ENCODE results near the gene AGAP5.
"Not testable (repeated sequence)": the region's sequence is repeated elsewhere in the genome, so short reads cannot be mapped to it uniquely, and the experiment has no call there.

The AGAP5 gene

GRCh38 chr10:73715179-73716156, 17.6 kb upstream of the AGAP5 start:
- H3K27ac ChIP-seq (ENCODE audit: low read length); H3K36me3 ChIP-seq (ENCODE audit: control insufficient read depth, insufficient read depth, low read length): not testable (repeated sequence)
- WGBS (ENCODE audit: insufficient coverage, insufficient read length), result no CpG with 5 or more reads among the region's 17 CpGs

GRCh38 chr10:73714483-73714882, 16.6 kb upstream of the AGAP5 start:
- not testable (repeated sequence) for H3K27ac ChIP-seq (ENCODE audit: low read length); H3K4me1 ChIP-seq (ENCODE audit: control insufficient read depth, insufficient read depth, low read length); H3K36me3 ChIP-seq (ENCODE audit: control insufficient read depth, insufficient read depth, low read length); H3K9me3 ChIP-seq (ENCODE audit: control insufficient read depth, insufficient read depth, low read length); H3K4me3 ChIP-seq (ENCODE audit: low read length); H3K27me3 ChIP-seq (ENCODE audit: control insufficient read depth, insufficient read depth, low read length); DNase-seq (ENCODE audit: low read depth, low spot score)
- WGBS (ENCODE audit: insufficient coverage, insufficient read length), result no CpG with 5 or more reads among the region's 3 CpGs

More at GRCh38 chr10:73715179-73716156, 17.6 kb upstream of the AGAP5 start:
- not testable (repeated sequence) for DNase-seq (ENCODE audit: low read depth, low spot score); H3K9me3 ChIP-seq (ENCODE audit: control insufficient read depth, insufficient read depth, low read length); H3K4me3 ChIP-seq (ENCODE audit: low read length); H3K27me3 ChIP-seq (ENCODE audit: control insufficient read depth, insufficient read depth, low read length); H3K4me1 ChIP-seq (ENCODE audit: control insufficient read depth, insufficient read depth, low read length)

GRCh38 chr10:73713912-73714311, 16.0 kb upstream of the AGAP5 start:
- DNase-seq (ENCODE audit: low read depth, low spot score); H3K4me3 ChIP-seq (ENCODE audit: low read length); H3K27ac ChIP-seq (ENCODE audit: low read length); H3K9me3 ChIP-seq (ENCODE audit: control insufficient read depth, insufficient read depth, low read length); H3K27me3 ChIP-seq (ENCODE audit: control insufficient read depth, insufficient read depth, low read length); H3K36me3 ChIP-seq (ENCODE audit: control insufficient read depth, insufficient read depth, low read length); H3K4me1 ChIP-seq (ENCODE audit: control insufficient read depth, insufficient read depth, low read length): not testable (repeated sequence)
- no CpG with 5 or more reads among the region's 3 CpGs for WGBS (ENCODE audit: insufficient coverage, insufficient read length)

- not testable (repeated sequence) for H3K27me3 ChIP-seq (ENCODE audit: control insufficient read depth, insufficient read depth, low read length); H3K27ac ChIP-seq (ENCODE audit: low read length); H3K4me1 ChIP-seq (ENCODE audit: control insufficient read depth, insufficient read depth, low read length); H3K36me3 ChIP-seq (ENCODE audit: control insufficient read depth, insufficient read depth, low read length); H3K4me3 ChIP-seq (ENCODE audit: low read length); DNase-seq (ENCODE audit: low read depth, low spot score); H3K9me3 ChIP-seq (ENCODE audit: control insufficient read depth, insufficient read depth, low read length)
- WGBS (ENCODE audit: insufficient coverage, insufficient read length), result no CpG with 5 or more reads among the region's 5 CpGs
These were observed 13.8 kb upstream of the AGAP5 start for GRCh38 chr10:73711683-73712082.

GRCh38 chr10:73708122-73708521, 10.2 kb upstream of the AGAP5 start:
- not testable (repeated sequence) for H3K4me3 ChIP-seq (ENCODE audit: low read length); H3K36me3 ChIP-seq (ENCODE audit: control insufficient read depth, insufficient read depth, low read length); H3K9me3 ChIP-seq (ENCODE audit: control insufficient read depth, insufficient read depth, low read length); H3K4me1 ChIP-seq (ENCODE audit: control insufficient read depth, insufficient read depth, low read length); H3K27ac ChIP-seq (ENCODE audit: low read length); H3K27me3 ChIP-seq (ENCODE audit: control insufficient read depth, insufficient read depth, low read length); DNase-seq (ENCODE audit: low read depth, low spot score)
- WGBS (ENCODE audit: insufficient coverage, insufficient read length), result no CpG with 5 or more reads among the region's 1 CpG

- not testable (repeated sequence) for H3K27me3 ChIP-seq (ENCODE audit: control insufficient read depth, insufficient read depth, low read length); H3K4me1 ChIP-seq (ENCODE audit: control insufficient read depth, insufficient read depth, low read length); H3K27ac ChIP-seq (ENCODE audit: low read length); H3K36me3 ChIP-seq (ENCODE audit: control insufficient read depth, insufficient read depth, low read length); H3K4me3 ChIP-seq (ENCODE audit: low read length); DNase-seq (ENCODE audit: low read depth, low spot score); H3K9me3 ChIP-seq (ENCODE audit: control insufficient read depth, insufficient read depth, low read length)
These were observed 9.7 kb upstream of the AGAP5 start for GRCh38 chr10:73707628-73708027.

GRCh38 chr10:73706488-73706887, 8.6 kb upstream of the AGAP5 start:
- not testable (repeated sequence) for H3K4me1 ChIP-seq (ENCODE audit: control insufficient read depth, insufficient read depth, low read length)

GRCh38 chr10:73705506-73706072, 7.7 kb upstream of the AGAP5 start:
- H3K27me3 ChIP-seq (ENCODE audit: control insufficient read depth, insufficient read depth, low read length); H3K9me3 ChIP-seq (ENCODE audit: control insufficient read depth, insufficient read depth, low read length); H3K4me3 ChIP-seq (ENCODE audit: low read length); H3K27ac ChIP-seq (ENCODE audit: low read length); H3K36me3 ChIP-seq (ENCODE audit: control insufficient read depth, insufficient read depth, low read length); H3K4me1 ChIP-seq (ENCODE audit: control insufficient read depth, insufficient read depth, low read length); DNase-seq (ENCODE audit: low read depth, low spot score): not testable (repeated sequence)
- no CpG with 5 or more reads among the region's 1 CpG for WGBS (ENCODE audit: insufficient coverage, insufficient read length)

More at GRCh38 chr10:73706488-73706887, 8.6 kb upstream of the AGAP5 start:
- no CpG with 5 or more reads among the region's 2 CpGs for WGBS (ENCODE audit: insufficient coverage, insufficient read length)
- H3K4me3 ChIP-seq (ENCODE audit: low read length); DNase-seq (ENCODE audit: low read depth, low spot score); H3K36me3 ChIP-seq (ENCODE audit: control insufficient read depth, insufficient read depth, low read length); H3K27ac ChIP-seq (ENCODE audit: low read length); H3K27me3 ChIP-seq (ENCODE audit: control insufficient read depth, insufficient read depth, low read length); H3K9me3 ChIP-seq (ENCODE audit: control insufficient read depth, insufficient read depth, low read length): not testable (repeated sequence)

- not testable (repeated sequence) for H3K36me3 ChIP-seq (ENCODE audit: control insufficient read depth, insufficient read depth, low read length); H3K27me3 ChIP-seq (ENCODE audit: control insufficient read depth, insufficient read depth, low read length); H3K27ac ChIP-seq (ENCODE audit: low read length); DNase-seq (ENCODE audit: low read depth, low spot score); H3K9me3 ChIP-seq (ENCODE audit: control insufficient read depth, insufficient read depth, low read length); H3K4me3 ChIP-seq (ENCODE audit: low read length); H3K4me1 ChIP-seq (ENCODE audit: control insufficient read depth, insufficient read depth, low read length)
These were observed 6.0 kb upstream of the AGAP5 start for GRCh38 chr10:73703924-73704323.

GRCh38 chr10:73698819-73699218, 910 bp upstream of the AGAP5 start:
- not testable (repeated sequence) for H3K27me3 ChIP-seq (ENCODE audit: control insufficient read depth, insufficient read depth, low read length); H3K27ac ChIP-seq (ENCODE audit: low read length); H3K9me3 ChIP-seq (ENCODE audit: control insufficient read depth, insufficient read depth, low read length); DNase-seq (ENCODE audit: low read depth, low spot score); H3K4me1 ChIP-seq (ENCODE audit: control insufficient read depth, insufficient read depth, low read length); H3K4me3 ChIP-seq (ENCODE audit: low read length); H3K36me3 ChIP-seq (ENCODE audit: control insufficient read depth, insufficient read depth, low read length)
- WGBS (ENCODE audit: insufficient coverage, insufficient read length), result no CpG with 5 or more reads among the region's 2 CpGs

GRCh38 chr10:73695302-73695701, 2.6 kb downstream of the AGAP5 start:
- not testable (repeated sequence) for H3K4me3 ChIP-seq (ENCODE audit: low read length); H3K4me1 ChIP-seq (ENCODE audit: control insufficient read depth, insufficient read depth, low read length); H3K9me3 ChIP-seq (ENCODE audit: control insufficient read depth, insufficient read depth, low read length); DNase-seq (ENCODE audit: low read depth, low spot score); H3K27ac ChIP-seq (ENCODE audit: low read length); H3K36me3 ChIP-seq (ENCODE audit: control insufficient read depth, insufficient read depth, low read length); H3K27me3 ChIP-seq (ENCODE audit: control insufficient read depth, insufficient read depth, low read length)
